ENCODE data around the gene CTSH. TPM values are rescaled to one million over a fixed set of nuclear protein-coding genes. Genes with fewer than 3 reads are reported as not detected.
A peak's percentile ranks its signal among the peaks of the same experiment; 100 is the strongest.

Gene CTSH
- total and polyA plus RNA-seq, 2 of the 13 experiments (the other 11 are each of a cell fraction or from before 2014, with no cell fraction given) = 265 to 653 TPM

- no peak for TF ChIP-seq CHCHD3 (CRISPR knock-in tag; IDR thresholded peaks at IDR 0.05)
- TF ChIP-seq IRX3 (CRISPR knock-in tag; IDR thresholded peaks at IDR 0.05; ENCODE audit: borderline replicate concordance, low read depth) = no peak
- no peak for TF ChIP-seq ZNF234 (CRISPR knock-in tag; conservative IDR thresholded peaks at IDR 0.05)
- peak; percentile 85 for TF ChIP-seq RXRB (CRISPR knock-in tag; IDR thresholded peaks at IDR 0.05; ENCODE audit: borderline replicate concordance)
- TF ChIP-seq EEA1 (CRISPR knock-in tag; IDR thresholded peaks at IDR 0.05; ENCODE audit: borderline replicate concordance) = no peak
- TF ChIP-seq MTA3 (CRISPR knock-in tag; IDR thresholded peaks at IDR 0.05) = no peak
- TF ChIP-seq SSRP1 (CRISPR knock-in tag; IDR thresholded peaks at IDR 0.05) = 0 out of 2 replicates have a peak, but pooled peaks have one; percentile 19
- TF ChIP-seq STAT6 (CRISPR knock-in tag; IDR thresholded peaks at IDR 0.05; ENCODE audit: borderline replicate concordance) = no peak
- no peak for TF ChIP-seq HOXA9 (CRISPR knock-in tag; IDR thresholded peaks at IDR 0.05; ENCODE audit: borderline replicate concordance)
- 0 out of 2 replicates have a peak, but pooled peaks have one; percentile 45 for TF ChIP-seq KMT2A (CRISPR knock-in tag; IDR thresholded peaks at IDR 0.05)
- peak; percentile 85 for TF ChIP-seq MNT (IDR thresholded peaks at IDR 0.05)
- peak; percentile 87 for TF ChIP-seq RNF2 (conservative IDR thresholded peaks at IDR 0.05; ENCODE audit: low read depth)
- TF ChIP-seq KLF12 (CRISPR knock-in tag; IDR thresholded peaks at IDR 0.05; ENCODE audit: borderline replicate concordance) = no peak
- peak; percentile 90 for TF ChIP-seq ZFP37 (CRISPR knock-in tag; IDR thresholded peaks at IDR 0.05; ENCODE audit: borderline replicate concordance)
- no peak; the same call in 1 of the 2 replicates for TF ChIP-seq ZZZ3 (CRISPR knock-in tag; IDR thresholded peaks at IDR 0.05; ENCODE audit: borderline replicate concordance)
- TF ChIP-seq DDIT3 (CRISPR knock-in tag; IDR thresholded peaks at IDR 0.05) = no peak
- no peak for TF ChIP-seq ZNF512 (CRISPR knock-in tag; IDR thresholded peaks at IDR 0.05)
- TF ChIP-seq RBM22 (optimal IDR thresholded peaks at IDR 0.05; ENCODE audit: low read length) = no peak
- TF ChIP-seq REST (IDR thresholded peaks at IDR 0.05; ENCODE audit: borderline replicate concordance in 1 of 2, low read depth in 1 of 2, low read length in 2 of 2) = peak in 1 of 2 experiments; percentile 40; a peak in 1 of 4 replicates
- peak; percentile 50; the same call in 1 of the 2 replicates for TF ChIP-seq ZNF350 (CRISPR knock-in tag; IDR thresholded peaks at IDR 0.05; ENCODE audit: borderline replicate concordance, low read depth)
Observed at GRCh38 chr15:78988361-78988911, 43.6 kb upstream of the CTSH start (continued).
